HG03139 (cell line): ENCODE measurements around the gene PAIP2.
"Not testable (repeated sequence)": the region's sequence is repeated elsewhere in the genome, so short reads cannot be mapped to it uniquely, and the experiment has no call there.

Experiments
- ATAC-seq: cut with Tn5 transposase; IDR thresholded peaks from one replicate; pipeline ENCODE4 v1.9.1; 2021; ENCODE audit not compliant: unreplicated experiment

Gene PAIP2, protein sequence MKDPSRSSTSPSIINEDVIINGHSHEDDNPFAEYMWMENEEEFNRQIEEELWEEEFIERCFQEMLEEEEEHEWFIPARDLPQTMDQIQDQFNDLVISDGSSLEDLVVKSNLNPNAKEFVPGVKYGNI

DNA sequence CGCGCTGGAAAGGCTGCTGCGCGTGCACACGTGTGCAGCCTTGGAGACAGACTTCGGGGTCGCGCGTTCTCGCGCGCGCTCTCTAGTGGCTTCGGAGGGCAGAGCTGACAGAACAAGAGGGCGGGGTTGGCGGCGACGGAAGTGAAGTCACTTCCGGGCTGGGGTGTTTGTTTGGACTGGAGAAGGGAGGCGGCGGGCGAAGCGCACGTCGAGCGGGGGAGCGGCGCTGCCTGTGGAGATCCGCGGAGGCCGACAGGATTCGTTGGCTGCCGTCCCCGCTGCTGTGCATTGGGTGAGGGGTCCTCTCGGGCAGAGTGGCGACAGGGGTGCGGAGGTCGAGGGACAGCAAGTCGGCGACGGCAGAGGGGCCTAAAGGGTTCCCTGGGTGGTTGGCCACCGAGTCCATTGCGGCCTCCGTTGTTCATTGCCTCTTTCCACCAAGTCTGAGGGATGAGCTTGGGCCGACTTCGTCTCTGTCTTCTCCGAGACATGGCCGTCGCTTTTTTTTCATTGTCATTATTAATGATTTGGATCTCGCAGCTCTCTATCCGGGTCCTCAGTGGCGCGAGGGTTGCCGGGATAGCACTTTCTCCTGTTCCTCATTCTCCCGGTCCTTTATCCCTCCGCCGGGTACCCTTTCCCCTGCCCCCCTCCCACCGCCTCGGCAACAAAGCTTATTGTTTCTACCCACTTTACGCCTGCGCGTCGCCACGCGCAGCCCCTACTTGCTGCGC is at the start of gene PAIP2:
TSS of gene PAIP2 (plus strand) at position 166 of the 734 bp plus-strand sequence. CDS start 21,931 bp downstream, outside the sequence.
- peak; percentile 87 for ATAC-seq

DNA sequence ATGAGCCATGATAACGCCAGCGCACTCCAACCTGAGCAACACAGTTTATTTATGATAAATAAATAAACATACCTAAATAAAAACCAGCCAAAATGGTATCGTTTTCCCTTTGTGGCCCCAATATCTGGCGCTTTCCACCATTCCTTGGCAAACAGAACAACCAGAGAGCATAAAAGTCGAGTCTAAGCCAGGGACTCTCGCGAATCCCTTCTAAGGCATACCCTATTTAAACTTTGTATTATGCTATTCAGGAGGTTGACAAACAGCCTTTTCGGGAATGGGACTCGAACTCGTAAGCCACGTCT is 48.5 kb upstream of the PAIP2 start:
- ATAC-seq, result no peak

DNA sequence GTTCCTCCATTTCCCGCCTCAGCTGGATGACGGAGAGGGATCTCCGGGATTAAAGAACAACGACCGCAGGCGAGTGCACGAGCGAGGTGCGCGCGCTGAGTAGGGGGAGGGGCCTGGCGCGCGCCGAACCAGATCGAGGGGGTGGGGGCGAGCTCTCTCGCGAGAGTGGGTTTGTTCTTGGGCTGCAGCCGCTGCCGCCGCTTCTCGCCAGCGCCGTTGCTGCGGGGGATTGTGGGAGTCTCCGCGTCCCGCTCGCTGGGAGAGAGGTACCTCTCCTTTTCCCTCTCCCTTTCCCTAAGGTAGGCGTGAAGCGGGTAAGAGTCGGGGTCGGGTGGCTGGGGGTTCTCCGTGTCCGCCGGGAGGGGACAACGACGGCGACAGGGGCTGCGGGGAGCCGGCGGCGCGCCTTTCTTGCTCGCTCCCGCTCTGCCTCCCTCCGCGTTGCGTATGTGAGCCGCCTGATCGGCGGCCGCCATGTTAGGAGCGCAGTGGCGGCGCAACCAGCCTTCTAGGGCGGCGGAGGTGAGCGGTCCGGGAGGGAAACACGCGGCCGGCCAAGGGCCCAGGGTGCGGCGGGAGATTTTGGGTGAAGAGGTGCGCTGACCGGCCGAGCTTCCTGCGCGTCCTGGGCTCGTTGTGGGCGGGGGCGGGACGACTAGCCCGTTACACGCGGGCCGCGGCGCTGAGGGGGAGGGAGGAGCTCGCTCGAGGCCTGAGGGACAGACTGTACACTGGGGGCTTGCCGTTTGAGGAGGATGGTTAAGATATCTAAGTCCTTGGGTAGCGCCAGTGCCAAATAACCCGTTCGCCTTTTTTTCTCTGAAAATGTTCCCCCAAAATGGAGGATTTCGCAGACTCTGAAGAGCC is 47.9 kb upstream of the PAIP2 start, which contains the start of gene MATR3:
TSS of gene MATR3 (plus strand) at position 234 of the 867 bp plus-strand sequence. CDS start 13,676 bp downstream, outside the sequence.
- ATAC-seq, result peak; percentile 70

DNA sequence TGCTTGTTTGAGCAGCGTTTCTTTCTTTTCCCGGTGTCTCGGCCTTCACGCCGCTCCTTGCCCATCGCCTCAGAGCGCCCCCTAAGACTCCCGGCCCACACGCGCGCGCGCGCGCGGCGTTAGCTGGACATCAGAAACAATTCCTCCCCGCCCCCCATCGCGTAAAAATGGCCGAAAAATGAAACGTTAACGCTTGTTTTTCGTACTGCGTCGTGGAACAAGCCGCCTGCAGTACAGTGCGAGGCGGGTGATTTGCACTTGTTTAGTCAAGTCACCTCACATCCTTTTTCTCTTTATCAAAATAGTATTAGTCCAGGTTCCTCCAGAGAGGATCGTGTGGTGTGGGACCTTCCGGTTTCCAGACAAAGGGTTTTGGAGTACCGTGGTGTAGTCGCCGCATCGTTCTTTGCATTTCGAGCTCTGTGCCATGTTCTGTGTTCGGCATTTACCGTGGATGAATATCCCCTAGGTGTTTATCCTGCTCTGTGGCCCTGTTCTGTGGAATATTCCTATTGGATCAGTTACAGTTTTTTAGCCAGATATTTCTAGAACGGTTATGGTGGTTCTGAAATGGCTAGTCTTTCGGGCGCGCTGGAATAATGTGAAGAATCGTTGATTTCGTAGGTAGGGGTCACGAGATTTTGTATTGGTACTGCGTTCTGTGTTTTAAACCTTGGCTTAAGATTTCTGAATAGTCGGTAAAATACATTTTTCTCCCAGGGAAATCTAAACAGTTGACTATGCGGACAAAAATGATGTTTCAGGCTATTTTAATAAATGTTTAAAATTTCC is 47.1 kb upstream of the PAIP2 start:
- peak; percentile 31 for ATAC-seq

DNA sequence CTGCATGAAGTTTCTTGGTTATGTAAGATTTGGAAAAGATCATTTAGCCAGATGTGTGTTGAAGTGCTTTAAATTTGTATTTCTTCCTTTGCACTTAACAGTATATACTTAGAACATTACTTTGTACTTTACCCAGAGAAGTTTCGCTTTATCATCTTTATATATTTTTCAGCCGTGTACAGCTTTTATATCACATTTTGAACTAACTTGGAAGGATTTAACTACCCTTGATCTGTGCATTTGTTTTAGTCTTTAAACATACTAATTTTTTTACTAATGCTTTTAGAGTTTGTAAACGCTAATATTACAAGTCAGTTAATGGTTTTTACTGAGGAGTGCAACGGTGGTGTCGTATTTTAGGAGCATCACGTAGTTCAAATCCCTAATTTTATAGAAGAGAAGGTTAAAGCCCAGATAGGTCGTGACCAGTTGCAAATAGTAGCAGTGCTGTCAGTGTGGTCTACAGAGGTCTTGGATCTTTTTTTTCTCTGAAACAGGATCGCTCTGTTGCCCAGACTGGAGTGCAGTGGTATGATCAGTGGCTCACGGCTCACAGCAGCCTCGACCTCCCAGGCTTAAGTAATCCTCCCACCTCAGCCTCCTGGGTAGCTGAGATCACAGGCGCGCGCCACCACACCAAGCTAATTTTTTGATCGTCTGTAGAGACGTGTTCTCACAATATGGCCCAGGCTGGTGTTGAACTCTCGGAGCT is 46.2 kb upstream of the PAIP2 start:
- ATAC-seq, result no peak

DNA sequence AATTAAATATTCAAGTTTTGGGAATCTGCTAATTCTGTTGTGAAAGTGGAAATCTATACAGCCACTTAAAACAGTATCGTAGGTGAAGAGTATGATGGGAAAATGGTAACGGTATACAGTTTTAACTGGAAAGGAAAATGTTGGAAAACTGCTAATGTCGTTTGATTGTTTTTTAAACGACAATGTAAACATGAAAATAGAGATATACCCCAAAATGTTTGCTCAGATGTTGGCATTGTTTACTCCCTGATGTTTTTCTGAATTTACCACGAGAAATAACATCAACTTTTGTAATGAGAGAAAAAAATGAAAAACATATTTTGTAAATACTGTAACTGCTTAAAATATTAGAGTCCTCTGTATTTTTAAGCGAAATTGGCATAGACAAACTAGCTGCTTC is 45.5 kb upstream of the PAIP2 start:
- ATAC-seq, result no peak

DNA sequence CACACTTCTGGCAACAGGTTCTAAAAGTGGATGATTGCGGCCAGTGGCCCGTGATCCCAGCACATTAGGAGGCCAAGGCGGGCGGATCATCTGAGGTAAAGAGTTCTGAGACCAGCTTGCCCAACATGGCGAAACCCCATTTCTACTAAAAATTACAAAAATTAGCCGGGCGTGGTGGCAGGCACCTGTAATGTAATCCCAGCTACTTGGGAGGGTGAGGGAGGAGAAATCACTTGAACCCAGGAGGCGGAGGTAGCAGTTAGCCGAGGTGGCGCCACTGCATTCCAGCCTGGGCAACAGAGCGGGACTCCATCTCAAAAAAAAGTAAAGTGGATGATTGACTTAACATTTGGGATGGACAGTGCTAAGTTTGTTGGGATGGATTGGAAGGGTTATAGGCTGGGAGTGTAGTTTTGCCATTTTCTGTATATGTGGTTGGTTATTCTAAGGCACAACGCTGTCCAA is 44.8 kb upstream of the PAIP2 start:
- no peak for ATAC-seq

DNA sequence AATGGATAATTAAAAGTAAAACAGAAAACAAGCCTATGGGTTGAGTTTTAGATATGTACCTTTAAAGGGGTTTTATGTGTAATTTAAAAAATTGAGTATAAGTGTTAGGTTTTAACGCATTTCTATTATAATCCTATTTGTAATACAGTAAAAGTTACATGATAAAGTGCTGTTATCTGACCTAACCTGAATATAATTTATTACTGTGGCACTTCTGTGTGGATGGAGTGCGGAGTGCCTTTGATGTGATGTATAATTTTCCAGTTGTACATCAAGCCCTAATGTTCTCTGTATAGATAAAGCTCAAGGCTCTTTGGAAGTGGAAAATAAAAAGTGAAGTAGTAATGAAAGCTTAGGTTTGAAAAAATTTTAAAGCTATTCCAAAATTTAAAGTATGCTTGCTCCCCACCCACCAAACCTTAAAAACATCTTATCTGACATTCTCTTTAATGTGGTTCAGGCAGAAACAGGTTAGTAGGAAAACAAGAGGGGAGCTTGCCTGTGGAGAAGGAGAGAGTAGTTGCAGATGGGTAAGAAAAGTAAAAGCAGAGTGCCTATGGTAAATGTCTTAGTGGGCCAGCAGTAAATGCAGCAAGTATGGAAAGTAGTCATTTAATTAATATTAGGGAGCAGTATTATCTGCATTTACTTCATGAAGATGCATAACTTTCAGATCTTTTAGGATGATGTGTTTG is 44.1 kb upstream of the PAIP2 start:
- ATAC-seq, result no peak

DNA sequence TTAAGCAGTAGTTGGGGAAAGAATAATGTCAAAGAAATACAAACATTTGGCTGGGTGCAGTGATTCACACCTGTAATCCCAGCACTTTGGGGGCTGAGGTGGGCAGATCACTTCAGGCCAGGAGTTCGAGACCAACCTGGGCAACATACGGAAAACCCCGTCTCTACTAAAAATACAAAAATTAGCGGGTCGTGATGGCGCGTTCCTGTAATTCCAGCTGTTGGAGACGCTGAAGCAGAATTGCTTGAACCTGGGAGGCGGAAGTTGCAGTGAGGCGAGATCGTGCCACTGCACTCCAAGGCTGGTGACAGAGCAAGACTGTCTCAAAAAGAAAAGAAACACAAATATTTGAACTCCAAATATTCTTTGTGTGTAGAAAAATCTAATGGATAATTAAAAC is 43.4 kb upstream of the PAIP2 start:
- no peak for ATAC-seq

DNA sequence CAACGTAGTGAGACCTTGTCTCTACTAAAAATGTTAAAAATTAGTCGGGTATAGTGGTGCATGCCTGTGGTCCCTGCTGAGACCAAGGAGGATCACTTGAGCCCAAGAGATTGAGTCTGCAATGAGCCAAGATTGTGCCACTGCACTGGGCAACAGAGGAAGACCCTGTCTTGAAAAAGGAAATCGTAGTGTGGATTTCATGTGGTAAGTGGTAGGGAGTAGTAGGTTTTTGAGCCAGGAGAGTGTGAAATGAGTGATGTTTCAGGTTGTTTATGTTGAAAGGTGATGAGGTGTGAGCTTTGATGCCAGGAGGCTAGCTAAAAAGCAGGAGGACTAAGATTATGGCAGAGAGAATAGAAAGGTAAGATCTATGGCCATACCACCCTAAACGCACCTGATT is 42.2 kb upstream of the PAIP2 start:
- ATAC-seq, result no peak

DNA sequence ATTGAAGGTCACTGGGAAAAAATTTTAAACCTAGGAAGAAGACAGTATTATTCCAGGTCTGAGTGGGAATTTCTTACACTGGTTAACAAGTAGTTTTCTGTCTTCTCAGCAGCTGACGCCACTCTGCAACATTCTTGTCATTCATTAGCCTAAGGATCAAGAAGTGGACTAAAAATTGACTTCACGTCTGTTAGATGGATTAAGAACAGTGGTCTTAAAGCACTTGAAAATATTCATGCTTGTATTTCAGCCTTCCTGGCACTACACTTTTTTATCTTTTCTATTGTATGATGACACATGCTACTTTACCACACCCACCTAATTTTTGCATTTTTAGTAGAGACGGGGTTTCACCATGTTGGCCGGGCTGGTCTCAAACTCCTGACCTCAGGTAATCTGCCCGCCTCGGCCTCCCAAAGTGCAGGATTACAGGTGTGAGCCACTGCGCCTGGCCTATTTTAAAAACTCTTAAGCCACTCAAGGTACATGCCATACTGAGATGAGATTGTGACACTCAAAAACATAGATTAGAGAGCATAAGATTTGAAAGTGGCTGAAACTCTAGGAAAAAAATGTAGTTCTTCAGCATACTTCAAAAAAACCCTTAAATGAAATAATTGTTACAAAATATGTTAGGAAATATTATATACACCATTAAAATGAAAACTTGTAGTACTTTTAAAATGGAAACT is 39.7 kb upstream of the PAIP2 start:
- no peak for ATAC-seq

DNA sequence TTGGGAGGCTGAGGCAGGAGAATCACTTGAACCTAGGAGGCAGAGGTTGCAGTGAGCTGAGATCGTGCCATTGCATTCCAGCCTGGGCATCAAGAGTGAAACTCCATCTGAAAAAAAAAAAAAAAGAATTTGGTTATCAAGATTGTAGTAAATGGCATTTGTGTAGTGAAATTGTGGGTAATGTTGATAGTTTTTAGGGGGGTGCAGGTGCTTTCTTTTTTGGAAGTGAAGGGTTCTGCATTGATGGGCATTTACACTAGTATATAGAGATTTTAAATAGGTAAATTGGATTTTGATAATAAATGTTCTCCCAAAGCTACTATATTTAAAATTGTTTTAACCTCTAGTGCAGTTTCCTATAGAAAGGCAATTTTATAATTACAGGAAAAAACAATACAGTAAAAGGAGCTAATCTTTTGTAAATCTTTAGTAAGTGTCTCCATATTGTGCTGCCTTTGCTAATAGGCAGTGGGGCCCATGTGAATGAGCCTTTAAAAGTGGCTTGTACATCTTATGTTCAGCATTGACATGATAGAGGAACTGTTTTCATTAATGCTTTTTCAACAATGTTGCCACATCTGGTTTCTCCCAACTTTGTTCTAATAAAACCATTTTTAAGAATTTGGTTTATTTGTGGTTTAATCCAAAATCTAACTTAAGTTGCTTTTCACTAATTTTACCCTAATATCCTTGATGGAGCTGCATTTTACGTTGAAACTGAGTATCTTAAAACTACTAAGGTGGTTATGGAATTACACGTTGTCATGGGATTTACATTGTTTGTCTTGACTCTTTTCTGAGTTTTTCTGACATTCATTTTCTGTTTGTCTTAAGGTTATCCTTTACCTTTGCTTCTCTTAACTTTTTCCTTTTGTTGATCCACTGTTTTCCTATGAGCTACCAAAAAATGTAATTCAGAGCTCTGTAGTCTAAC is 37.0 kb upstream of the PAIP2 start:
- no peak for ATAC-seq

DNA sequence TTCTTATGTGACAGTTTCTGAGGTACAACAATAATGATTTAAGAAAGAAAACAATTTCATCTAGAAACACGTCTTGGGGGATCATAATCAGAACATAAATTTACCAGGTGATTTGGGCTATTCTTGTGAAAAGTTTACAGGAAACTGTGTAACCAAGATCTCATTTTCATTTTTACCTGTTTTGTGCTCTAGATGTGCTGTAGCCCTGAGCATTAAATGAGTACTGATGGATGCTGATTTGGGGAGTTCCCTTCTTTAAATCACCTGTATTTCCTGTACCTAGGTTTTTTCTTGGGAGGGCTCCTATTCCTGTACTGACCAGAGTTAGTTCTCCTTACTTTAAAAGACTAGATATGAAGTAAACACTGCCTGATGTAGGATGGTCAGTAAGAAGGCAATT is 35.5 kb upstream of the PAIP2 start:
- ATAC-seq, result no peak

DNA sequence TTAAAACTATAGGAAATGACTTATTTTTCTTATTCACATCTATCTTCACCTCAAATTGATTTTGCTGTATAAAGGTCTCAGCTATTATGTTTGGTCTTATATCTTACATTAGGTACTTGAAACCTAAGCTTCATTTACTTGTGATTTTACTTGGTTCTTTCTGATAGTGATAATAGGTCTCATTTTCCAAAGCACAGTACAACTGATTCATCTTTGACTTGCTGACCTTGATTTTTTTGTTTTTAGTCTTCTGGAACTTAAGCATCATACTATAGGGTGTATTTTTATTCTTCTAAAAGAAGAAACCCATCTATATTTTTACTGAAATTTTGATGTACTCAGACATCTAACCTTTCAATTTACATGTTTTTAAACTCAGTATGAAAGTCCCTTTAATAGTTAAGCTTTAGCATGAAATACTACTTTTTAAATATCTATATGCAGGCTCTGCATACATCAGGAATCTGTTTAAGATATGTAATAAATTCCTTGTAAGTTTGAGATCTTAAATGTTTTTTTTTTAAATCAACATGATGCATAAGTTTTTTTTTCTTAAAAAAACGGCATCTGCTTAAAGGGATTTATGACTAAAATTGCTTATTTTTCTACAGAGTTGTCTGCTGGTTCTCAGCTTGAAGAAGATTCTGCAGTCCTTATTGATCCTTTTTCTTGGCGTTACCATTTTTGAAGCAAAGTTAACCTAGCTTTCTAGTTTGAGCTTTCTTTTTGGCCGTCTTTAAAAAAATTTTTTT is 34.9 kb upstream of the PAIP2 start:
- no peak for ATAC-seq

DNA sequence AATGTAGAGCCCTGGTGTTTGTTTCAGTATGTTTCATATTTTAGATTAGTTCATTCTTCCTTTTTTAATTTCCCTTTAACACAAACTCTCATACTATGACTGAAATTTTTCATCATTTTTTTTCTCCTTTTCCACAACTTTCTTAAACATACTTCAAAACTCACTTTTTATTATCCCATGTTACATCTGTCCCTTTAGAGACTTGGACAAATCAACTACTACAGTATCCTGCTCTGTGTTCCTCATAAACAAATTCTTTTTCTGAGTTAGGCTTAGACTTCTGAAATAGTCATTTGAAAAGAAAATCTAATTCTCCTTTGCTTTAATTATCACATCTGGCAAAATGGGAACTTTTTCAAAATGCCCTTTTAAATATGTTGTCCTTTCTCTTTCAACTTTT is 32.9 kb upstream of the PAIP2 start:
- ATAC-seq, result no peak

DNA sequence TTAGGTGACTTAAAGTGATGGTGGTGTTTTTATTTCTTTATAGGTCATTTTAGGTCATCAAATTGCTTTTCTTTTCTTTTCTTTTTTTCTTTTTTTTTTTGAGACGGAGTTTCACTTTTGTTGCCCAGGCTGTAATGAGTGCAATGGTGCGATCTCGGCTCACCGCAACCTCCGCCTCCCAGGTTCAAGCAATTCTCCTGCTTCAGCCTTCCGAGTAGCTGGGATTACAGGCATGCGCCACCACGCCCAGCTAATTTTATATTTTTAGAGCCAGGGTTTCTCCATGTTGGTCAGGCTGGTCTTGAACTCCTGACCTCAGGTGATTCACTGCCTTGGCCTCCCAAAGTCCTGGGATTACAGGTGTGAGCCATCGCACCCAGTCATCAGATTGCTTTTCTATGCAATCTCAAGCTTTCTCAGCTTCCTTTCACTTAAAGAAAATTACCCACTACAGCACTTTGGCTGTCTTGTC is 30.9 kb upstream of the PAIP2 start:
- ATAC-seq, result not testable (repeated sequence)

DNA sequence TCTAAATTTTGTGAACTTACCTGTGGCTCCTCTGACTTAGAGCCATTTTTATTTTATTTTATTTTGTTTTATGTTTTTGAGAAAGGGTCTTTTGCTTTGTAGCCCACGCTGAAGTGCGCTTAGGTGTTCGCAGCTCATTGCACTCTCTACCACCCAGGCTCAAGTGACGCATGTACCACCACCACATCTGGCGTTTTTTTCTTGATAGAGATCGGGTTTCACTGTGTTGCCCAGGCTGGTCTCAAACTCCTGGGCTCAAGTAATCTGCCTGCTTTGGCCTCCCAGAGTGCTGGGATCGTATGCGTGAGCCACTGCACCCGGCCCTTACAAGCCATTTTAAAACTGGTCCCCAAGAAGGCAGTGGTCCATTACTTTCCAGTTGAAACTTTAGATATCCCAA is 29.6 kb upstream of the PAIP2 start:
- no peak for ATAC-seq
